Stomach (tissue), 9 donors: ENCODE measurements around the gene RAC2. TPM values are rescaled to one million over a fixed set of nuclear protein-coding genes. Genes with fewer than 3 reads are reported as not detected.

Experiments used
- DNase-seq, 2 donors: peaks; one replicate each; pipeline versions ENCODE4 v3.0.0 to v3.0.0-alpha.2; 2013 to 2019
- H3K27ac ChIP-seq, 5 donors: fragments of 200-600 bp in 4 of 5; sonication (generic) in 4 of 5; one replicate each; pipeline ENCODE4 v1.5.1; 2013 to 2019; ENCODE audit warnings: mild to moderate bottlenecking in 1 of 5, moderate library complexity in 1 of 5
- H3K27me3 ChIP-seq, 3 donors: fragments of 200-600 bp; sonication (generic); one replicate each; pipeline ENCODE4 v1.5.1; 2017 to 2019; ENCODE audit warnings: mixed run types in 1 of 3
- H3K36me3 ChIP-seq, 4 donors: fragments of 200-600 bp; sonication (generic); 1 replicate in 3 of 4; 2 replicates in 1 of 4; pipeline ENCODE4 v1.5.1; 2016 to 2019
- H3K4me1 ChIP-seq, 4 donors: fragments of 200-600 bp; sonication (generic); one replicate each; pipeline ENCODE4 v1.5.1; 2016 to 2019
- H3K4me3 ChIP-seq, 4 donors: fragments of 200-600 bp; sonication (generic) in 3 of 4; one replicate each; pipeline ENCODE4 v1.5.1; 2016 to 2019; ENCODE audit warnings: mild to moderate bottlenecking in 1 of 4
- H3K9me3 ChIP-seq, 4 donors: fragments of 200-600 bp; sonication (generic); one replicate each; pipeline ENCODE4 v1.5.1; 2016 to 2019
- EP300 ChIP-seq: sonication (generic); formaldehyde crosslinking; IDR thresholded peaks from one replicate; pipeline ENCODE4 v1.6.1; 2017; ENCODE audit warnings: antibody characterized with exemption
- POLR2A ChIP-seq, 4 donors: fragments of 450-650 bp; IDR thresholded peaks; one replicate each; pipeline ENCODE4 v1.6.1; 2016; ENCODE audit warnings: antibody characterized with exemption in 4 of 4, control low read depth in 2 of 4, mild to moderate bottlenecking in 1 of 4, moderate library complexity in 1 of 4
- POLR2AphosphoS5 ChIP-seq, 3 donors: sonication (generic); formaldehyde crosslinking; IDR thresholded peaks; one replicate each; pipeline ENCODE4 v1.6.1; 2016; ENCODE audit warnings: antibody characterized with exemption in 3 of 3
- WGBS, 5 donors: extraction: QIAGEN DNeasy Blood & Tissue Kit in 3 of 5; methylation state at CpG; one replicate each; pipeline versions ENCODE4 v1.1.5 to v1.1.7; 2013 to 2018; 5-methylcytosine and 5-hydroxymethylcytosine counted together
- intact Hi-C: fragments of 100-400 bp; cut with DNase I; formaldehyde crosslinking; loops from one replicate; pipeline ENCODE4 v1.15.1; 2023; ENCODE audit warnings: low total_unique reads
- polyA plus RNA-seq, 3 donors: library from polyadenylated mRNA; stranded (reverse); fragments of 200-250 nt; gene quantifications; one replicate each; pipeline ENCODE4 v1.2.3, GENCODE V29; 2013
- total RNA-seq, 5 donors: library from RNA; depleted of rRNA; stranded (reverse); fragments of >200 nt; gene quantifications; one replicate each; pipeline versions ENCODE4 v1.1.0 to v1.2.3, GENCODE V29; 2014 to 2016
- TF ChIP-seq, protein P1 (sequence below), 7 experiments: fragments of 450-650 bp in 4 of 7; fragments of 200-600 bp in 3 of 7; sonication (generic) in 3 of 7; IDR thresholded peaks; one replicate each; pipeline ENCODE4 v1.5.1; 2016 to 2019; ENCODE audit warnings: antibody characterized with exemption in 7 of 7, control low read depth in 2 of 7, mild to moderate bottlenecking in 1 of 7
- donor health status: healthy with polysubstance abuse.
- donor health status: Bipolar disorder and iron deficiency.
- donor health status: healthy.

The RAC2 gene
- total and polyA plus RNA-seq, 8 donors = 1.8 to 50.4 (median 16.3) TPM

DNA sequence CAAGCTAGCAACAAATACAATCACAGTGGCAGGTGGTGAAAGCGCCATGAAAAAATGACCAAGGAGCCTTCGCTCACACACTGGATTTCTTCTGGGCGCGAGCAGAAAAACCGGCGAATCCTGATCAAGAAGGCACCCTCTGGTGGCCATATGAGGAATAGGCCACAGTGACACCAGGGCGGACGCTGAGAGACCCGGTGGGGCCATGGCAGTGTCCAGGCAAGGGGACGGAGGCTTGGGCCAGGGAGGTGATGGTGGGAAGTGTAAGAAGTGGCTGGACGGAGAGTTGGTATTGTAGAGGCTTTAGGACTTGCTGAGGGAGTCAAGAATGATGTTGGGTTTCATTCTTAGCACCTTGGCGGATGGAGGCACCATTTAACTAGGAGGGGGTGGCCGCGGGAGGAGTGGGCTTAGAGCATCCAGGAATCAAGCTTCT, 16.9 kb upstream of the RAC2 start:
- WGBS, 5 donors = 22 to 25% (median 24%) methylated on average over 14 of the region's 14 CpGs

DNA sequence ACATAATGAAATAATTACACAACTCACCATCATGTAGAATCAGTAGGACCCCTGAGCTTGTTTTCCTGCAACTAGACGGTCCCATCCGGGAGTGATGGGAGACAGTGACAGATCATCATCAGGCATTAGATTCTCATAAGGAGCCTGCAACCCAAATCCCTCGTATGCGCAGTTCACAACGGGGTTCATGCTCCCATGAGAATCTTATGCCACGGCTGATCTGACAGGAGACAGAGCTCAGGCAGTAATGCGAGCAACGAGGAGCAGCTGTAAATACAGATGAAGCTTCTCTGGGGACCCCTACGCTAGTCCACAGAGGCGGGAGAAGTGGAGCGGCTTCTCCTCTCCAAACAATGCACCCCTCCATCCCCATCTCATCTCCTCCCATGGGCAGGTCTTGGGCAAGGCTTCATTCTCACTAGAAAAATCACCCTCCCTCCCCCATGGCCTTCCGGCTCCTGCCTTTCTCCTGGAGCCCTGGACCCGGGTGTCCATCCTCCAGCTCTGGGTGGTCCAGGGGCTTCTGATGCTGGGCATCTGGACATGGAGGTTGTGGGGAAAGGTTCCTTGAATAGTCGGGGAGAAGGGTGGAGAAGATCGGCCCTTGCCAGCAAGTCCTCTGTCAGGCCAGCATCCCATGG, 16.2 kb upstream of the RAC2 start:
- peaks cover 3 to 76% (median 46%) of the 10 kb centered on the region in 3 donors for H3K27me3 ChIP-seq
- no peaks in the 10 kb centered on the region for H3K36me3 ChIP-seq
- H3K4me1 ChIP-seq = peaks cover 0 to 15% (median 0%) of the 10 kb centered on the region in 4 donors
- no peak overlapping the region for H3K4me3 ChIP-seq
- intact Hi-C loops = no loop called here
- peaks cover 11 to 19% (median 19%) of the 10 kb centered on the region in 4 donors for H3K9me3 ChIP-seq
- DNase-seq = no peak
- TF ChIP-seq EP300 (no peak), POLR2A (IDR thresholded peaks at IDR 0.05) (no peak), POLR2AphosphoS5 (IDR thresholded peaks at IDR 0.05) (no peak)
- TF ChIP-seq, protein P1, sequence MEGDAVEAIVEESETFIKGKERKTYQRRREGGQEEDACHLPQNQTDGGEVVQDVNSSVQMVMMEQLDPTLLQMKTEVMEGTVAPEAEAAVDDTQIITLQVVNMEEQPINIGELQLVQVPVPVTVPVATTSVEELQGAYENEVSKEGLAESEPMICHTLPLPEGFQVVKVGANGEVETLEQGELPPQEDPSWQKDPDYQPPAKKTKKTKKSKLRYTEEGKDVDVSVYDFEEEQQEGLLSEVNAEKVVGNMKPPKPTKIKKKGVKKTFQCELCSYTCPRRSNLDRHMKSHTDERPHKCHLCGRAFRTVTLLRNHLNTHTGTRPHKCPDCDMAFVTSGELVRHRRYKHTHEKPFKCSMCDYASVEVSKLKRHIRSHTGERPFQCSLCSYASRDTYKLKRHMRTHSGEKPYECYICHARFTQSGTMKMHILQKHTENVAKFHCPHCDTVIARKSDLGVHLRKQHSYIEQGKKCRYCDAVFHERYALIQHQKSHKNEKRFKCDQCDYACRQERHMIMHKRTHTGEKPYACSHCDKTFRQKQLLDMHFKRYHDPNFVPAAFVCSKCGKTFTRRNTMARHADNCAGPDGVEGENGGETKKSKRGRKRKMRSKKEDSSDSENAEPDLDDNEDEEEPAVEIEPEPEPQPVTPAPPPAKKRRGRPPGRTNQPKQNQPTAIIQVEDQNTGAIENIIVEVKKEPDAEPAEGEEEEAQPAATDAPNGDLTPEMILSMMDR (IDR thresholded peaks at IDR 0.05) = no peak
- 53 to 69% (median 67%) methylated on average over 15 of the region's 15 CpGs for WGBS, 5 donors
- no peak overlapping the region for H3K27ac ChIP-seq

More for the DNA sequence above, 16.9 kb upstream of the RAC2 start:
- H3K4me3 ChIP-seq = no peak overlapping the region
- peaks cover 0 to 72% (median 45%) of the 10 kb centered on the region in 3 donors for H3K27me3 ChIP-seq
- H3K27ac ChIP-seq = no peak overlapping the region
- peaks cover 0 to 15% (median 0%) of the 10 kb centered on the region in 4 donors for H3K4me1 ChIP-seq
- H3K36me3 ChIP-seq = no peaks in the 10 kb centered on the region
- H3K9me3 ChIP-seq = peaks cover 11 to 21% (median 19%) of the 10 kb centered on the region in 4 donors
- peak; percentile 67 to 80 for DNase-seq
- TF ChIP-seq, protein P1 (IDR thresholded peaks at IDR 0.05) = peak in 5 of 7 experiments; percentile 69 to 91 (median 85)
- TF ChIP-seq EP300 = no peak
- intact Hi-C loops = no loop called here

DNA sequence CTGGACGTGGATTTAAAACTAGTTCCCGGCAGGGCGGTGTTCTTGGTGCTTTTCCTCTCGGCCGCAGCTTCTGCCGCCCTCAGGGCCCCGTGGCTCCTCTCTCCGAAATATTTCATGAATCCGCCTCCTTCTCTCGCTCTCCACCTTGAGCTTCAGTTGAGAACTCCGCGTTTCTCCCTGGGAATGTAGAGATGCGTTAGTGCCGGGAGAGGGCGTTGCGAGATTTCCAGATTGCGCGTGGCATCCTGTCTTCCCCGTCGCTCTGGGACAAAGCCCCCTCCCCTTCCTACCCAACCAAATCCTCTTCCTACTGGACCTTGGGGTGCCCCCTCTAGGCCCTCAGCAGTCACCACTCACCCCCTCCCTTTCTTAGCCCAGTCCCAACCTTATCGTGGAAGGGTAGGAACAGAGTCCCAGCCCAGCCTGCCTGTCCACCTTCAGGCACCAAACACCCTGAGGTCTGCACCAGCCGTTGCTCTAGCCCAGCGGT, 15.5 kb upstream of the RAC2 start:
- WGBS, 5 donors = 5 to 10% (median 8%) methylated on average over 23 of the region's 23 CpGs
- Histone ChIP-seq H3K4me1 (peaks cover 0 to 15% (median 0%) of the 10 kb centered on the region in 4 donors), H3K4me3 (no peak overlapping the region), H3K36me3 (no peaks in the 10 kb centered on the region), H3K9me3 (peaks cover 10 to 13% (median 12%) of the 10 kb centered on the region in 4 donors), H3K27me3 (peaks cover 3 to 75% (median 46%) of the 10 kb centered on the region in 3 donors), H3K27ac (no peak overlapping the region)
- intact Hi-C loops = no loop called here
- TF ChIP-seq EP300 = no peak
- TF ChIP-seq, protein P1 (IDR thresholded peaks at IDR 0.05) = peak in 1 of 7 experiments; percentile 13
- peak in 1 of 2 donors; percentile 68 for DNase-seq

DNA sequence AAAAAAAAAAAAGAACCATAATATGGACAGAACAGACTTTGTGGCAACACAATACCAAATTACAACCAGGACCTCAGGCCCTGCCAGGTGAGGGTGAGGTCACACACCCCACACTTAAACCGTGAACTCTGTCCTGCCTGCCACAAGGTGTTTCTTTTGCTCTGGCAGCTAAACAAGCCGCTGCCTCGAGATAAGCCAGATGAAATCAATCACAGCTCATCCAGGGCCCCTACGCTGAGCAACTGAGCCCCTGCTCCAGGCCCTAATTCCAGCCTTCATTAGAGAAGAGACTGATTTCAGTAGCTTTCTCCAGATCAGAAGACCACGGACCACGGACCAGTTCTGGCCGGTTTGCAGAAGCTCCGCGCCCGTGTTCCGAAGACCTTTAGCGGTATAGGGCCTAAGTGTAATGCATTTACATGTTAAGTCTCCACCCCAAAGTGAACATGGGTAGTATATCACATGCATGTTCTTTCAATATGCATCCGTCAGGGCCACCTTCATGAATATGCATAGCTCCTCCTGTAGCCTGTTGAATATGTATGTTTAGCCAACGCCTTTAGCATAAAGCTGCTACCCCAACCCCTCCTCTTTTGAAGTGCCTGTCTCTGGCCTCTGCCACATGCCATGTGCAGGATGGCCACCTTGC, 14.8 kb upstream of the RAC2 start:
- no peak for DNase-seq
- no peak overlapping the region for H3K4me3 ChIP-seq
- no peaks in the 10 kb centered on the region for H3K36me3 ChIP-seq
- H3K9me3 ChIP-seq = peaks cover 3 to 6% (median 5%) of the 10 kb centered on the region in 4 donors
- WGBS, 5 donors = 61 to 73% (median 71%) methylated on average over 14 of the region's 14 CpGs
- no peak overlapping the region for H3K27ac ChIP-seq
- TF ChIP-seq POLR2AphosphoS5 (IDR thresholded peaks at IDR 0.05) (no peak), EP300 (no peak), POLR2A (IDR thresholded peaks at IDR 0.05) (no peak)
- TF ChIP-seq, protein P1 (IDR thresholded peaks at IDR 0.05) = no peak
- intact Hi-C loops = no loop called here
- H3K4me1 ChIP-seq = peaks cover 0 to 15% (median 0%) of the 10 kb centered on the region in 4 donors
- H3K27me3 ChIP-seq = peaks cover 3 to 81% (median 41%) of the 10 kb centered on the region in 3 donors
